Mucosa of descending colon (tissue), 3 donors: ENCODE measurements around the gene CNTNAP2. TPM values are rescaled to one million over a fixed set of nuclear protein-coding genes. Genes with fewer than 3 reads are reported as not detected.

ENCODE experiments used
- ATAC-seq: fragments of 200-7000 bp; cut with Tn5 transposase; one replicate; pipeline ENCODE4 v1.9.1; 2020; ENCODE audit warnings: mild to moderate bottlenecking, moderate library complexity
- DNase-seq, 3 donors: peaks; one replicate each; pipeline ENCODE4 v3.0.0-alpha.2; 2020
- H3K36me3 ChIP-seq: fragments of 200-600 bp; one replicate; pipeline ENCODE4 v1.8.0; 2021; ENCODE audit warnings: low read depth, mild to moderate bottlenecking
- H3K4me1 ChIP-seq: fragments of 200-600 bp; one replicate; pipeline ENCODE4 v1.8.0; 2021; ENCODE audit warnings: low read depth, mild to moderate bottlenecking
- H3K4me3 ChIP-seq: fragments of 200-600 bp; one replicate; pipeline ENCODE4 v1.8.0; 2021; ENCODE audit warnings: mild to moderate bottlenecking
- H3K9me3 ChIP-seq: fragments of 200-600 bp; one replicate; pipeline ENCODE4 v1.8.0; 2021; ENCODE audit warnings: mild to moderate bottlenecking
- CTCF ChIP-seq: fragments of 200-600 bp; IDR thresholded peaks from one replicate; pipeline ENCODE4 v1.8.0; 2022; ENCODE audit warnings: antibody characterized with exemption, mild to moderate bottlenecking
- intact Hi-C, 2 donors: fragments of 100-400 bp; cut with DNase I in 1 of 2; cut with micrococcal nuclease in 1 of 2; formaldehyde crosslinking; loops; one replicate each; pipeline versions ENCODE4 v1.11.0 to v1.11.1; 2022; cut with DNase I, micrococcal nuclease
- total RNA-seq, 3 donors: library from RNA; stranded (reverse); fragmentation: NEBNext Ultra II Directional in 2 of 3; extraction: Animal tissue kit (Norgen Biotek cat#: 25700) in 2 of 3; gene quantifications; one replicate each; pipeline versions ENCODE4 v1.2.1 to v1.2.4, GENCODE V29; 2021 to 2023
- donor health status: DM: no; HTN: no; CAD: no; lungs with moderate emphysema.
- donor health status: DM: no; HTN: no; CAD: no.
- donor health status: DM: no; HTN: yes; CAD: no.

CNTNAP2 gene
- total RNA-seq, 3 donors from 2014 or later, result 3.1 to 5.9 (median 4.2) TPM

GRCh38 chr7:146375170-146375569, 258.6 kb downstream of the CNTNAP2 start:
- intact Hi-C loops, result no loop called here

GRCh38 chr7:146378196-146378595, 261.6 kb downstream of the CNTNAP2 start:
- ATAC-seq, result no peak
- no peak for TF ChIP-seq CTCF
- intact Hi-C loops, result no loop called here

More at GRCh38 chr7:146375170-146375569, 258.6 kb downstream of the CNTNAP2 start:
- H3K9me3 ChIP-seq, result peaks cover 26% of the 10 kb centered on the region
- H3K4me1 ChIP-seq, result no peaks in the 10 kb centered on the region
- no peak for ATAC-seq
- DNase-seq, result no peak
- H3K36me3 ChIP-seq, result no peaks in the 10 kb centered on the region
- no peak for TF ChIP-seq CTCF
- no peak overlapping the region for H3K4me3 ChIP-seq

GRCh38 chr7:146387140-146387539, 270.5 kb downstream of the CNTNAP2 start:
- intact Hi-C loops, result no loop called here
- ATAC-seq, result no peak
- no peak for DNase-seq

More at GRCh38 chr7:146378196-146378595, 261.6 kb downstream of the CNTNAP2 start:
- no peak for DNase-seq
- H3K9me3 ChIP-seq, result peaks cover 7% of the 10 kb centered on the region
- no peaks in the 10 kb centered on the region for H3K36me3 ChIP-seq
- H3K4me1 ChIP-seq, result no peaks in the 10 kb centered on the region
- no peak overlapping the region for H3K4me3 ChIP-seq

GRCh38 chr7:146388928-146389327, 272.3 kb downstream of the CNTNAP2 start:
- no peaks in the 10 kb centered on the region for H3K36me3 ChIP-seq
- intact Hi-C loops, result no loop called here
- ATAC-seq (no peak), DNase-seq (no peak)
- TF ChIP-seq CTCF, result no peak
- peaks cover 17% of the 10 kb centered on the region for H3K9me3 ChIP-seq
- no peak overlapping the region for H3K4me3 ChIP-seq
- H3K4me1 ChIP-seq, result no peaks in the 10 kb centered on the region

More at GRCh38 chr7:146387140-146387539, 270.5 kb downstream of the CNTNAP2 start:
- peaks cover 17% of the 10 kb centered on the region for H3K9me3 ChIP-seq
- H3K4me3 ChIP-seq, result no peak overlapping the region
- TF ChIP-seq CTCF, result no peak
- H3K4me1 ChIP-seq, result no peaks in the 10 kb centered on the region
- H3K36me3 ChIP-seq, result no peaks in the 10 kb centered on the region

- DNase-seq (no peak), ATAC-seq (no peak)
- Histone ChIP-seq H3K9me3 (peaks cover 24% of the 10 kb centered on the region), H3K4me3 (no peak overlapping the region), H3K4me1 (no peaks in the 10 kb centered on the region), H3K36me3 (no peaks in the 10 kb centered on the region)
- intact Hi-C loops, result no loop called here
- TF ChIP-seq CTCF, result no peak
These were observed 276.7 kb downstream of the CNTNAP2 start for GRCh38 chr7:146393346-146393745.

GRCh38 chr7:146397141-146397540, 280.5 kb downstream of the CNTNAP2 start:
- intact Hi-C loops, result no loop called here

More at GRCh38 chr7:146397141-146397540, 280.5 kb downstream of the CNTNAP2 start:
- Histone ChIP-seq H3K9me3 (peaks cover 33% of the 10 kb centered on the region), H3K4me1 (no peaks in the 10 kb centered on the region), H3K4me3 (no peak overlapping the region), H3K36me3 (no peaks in the 10 kb centered on the region)
- TF ChIP-seq CTCF, result no peak
- no peak for DNase-seq
- no peak for ATAC-seq
